ENCODE results near the gene TKT.

- TF ChIP-seq CTCF (IDR thresholded peaks at IDR 0.05) (no peak), POLR2A (IDR thresholded peaks at IDR 0.05) (no peak)
Observed at GRCh38 chr3:53238886-53239285, 16.9 kb downstream of the TKT start.

Data from Peyer's patch (tissue), 4 donors.